Measurements from ENCODE around the gene CACNA1H.

The CACNA1H gene

DNA sequence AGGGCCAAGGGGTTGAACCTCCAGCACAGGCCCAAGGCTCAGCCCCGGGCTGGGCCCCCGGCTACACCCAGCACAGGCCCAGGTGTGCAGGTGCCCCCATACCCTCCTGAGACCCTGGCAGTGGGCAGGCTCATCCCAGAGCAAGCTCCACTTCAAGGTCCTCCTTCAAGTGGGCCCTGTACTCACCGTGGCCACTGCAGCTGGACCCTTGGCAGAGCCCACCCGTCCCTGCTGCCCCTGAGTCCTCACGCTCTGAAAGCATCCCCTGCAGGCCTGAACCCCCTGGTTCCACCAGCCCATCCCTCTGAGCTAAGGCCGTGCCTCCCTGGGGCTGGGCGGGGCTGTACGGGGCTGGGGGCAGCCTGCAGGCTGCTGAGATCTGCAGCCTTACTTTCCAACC lies 11.2 kb upstream of the CACNA1H start:
- FAIRE-seq (no peak), DNase-seq (ENCODE audit: low spot score) (no peak)

GRCh38 chr16:1142911-1143310 lies 10.0 kb upstream of the CACNA1H start:
- no peak for FAIRE-seq
- no peak for DNase-seq (ENCODE audit: low spot score)

DNA sequence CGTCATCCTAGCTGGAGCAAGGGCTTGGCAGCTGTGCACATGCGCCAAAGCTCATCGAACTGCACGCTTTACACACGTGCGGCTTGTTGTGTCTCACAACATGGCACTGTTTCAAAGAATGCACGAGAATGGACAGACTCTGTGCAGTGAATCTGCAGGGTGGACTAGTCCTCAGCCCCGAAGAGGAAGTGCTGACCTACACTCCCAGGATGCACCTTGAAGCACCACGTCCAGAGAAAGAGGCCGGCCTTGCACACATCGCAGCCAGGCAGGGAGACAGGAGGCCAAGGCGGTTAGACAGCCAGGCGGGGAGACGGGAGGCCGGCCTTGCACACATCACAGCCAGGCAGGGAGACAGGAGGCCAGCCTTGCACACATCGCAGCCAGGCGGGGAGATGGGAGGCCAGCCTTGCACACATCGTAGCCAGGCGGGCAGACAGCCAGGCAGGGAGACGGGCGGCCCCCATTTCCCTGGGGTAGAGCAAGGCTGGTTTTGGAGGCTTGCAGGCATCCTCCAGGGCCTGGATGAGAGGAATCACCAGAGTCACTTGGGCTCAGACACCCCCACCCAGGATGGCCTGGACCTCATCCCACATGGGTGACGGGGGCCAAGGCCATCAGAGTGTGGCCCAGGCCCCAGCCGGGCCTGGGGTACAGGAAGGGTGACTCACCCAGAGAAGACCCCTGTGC lies 9.0 kb upstream of the CACNA1H start:
- FAIRE-seq (peak; percentile 75), DNase-seq (ENCODE audit: low spot score) (no peak)

- DNase-seq (ENCODE audit: low spot score) = no peak
- no peak for FAIRE-seq
Measured at GRCh38 chr16:1144476-1145382, 8.2 kb upstream of the CACNA1H start.

GRCh38 chr16:1145383-1146100 lies 7.4 kb upstream of the CACNA1H start:
- DNase-seq (ENCODE audit: low spot score) = no peak
- no peak for FAIRE-seq

- no peak for FAIRE-seq
- no peak for DNase-seq (ENCODE audit: low spot score)
Measured at GRCh38 chr16:1146409-1146808, 6.5 kb upstream of the CACNA1H start.

- DNase-seq (ENCODE audit: low spot score) (no peak), FAIRE-seq (no peak)
Measured at GRCh38 chr16:1147027-1147426, 5.9 kb upstream of the CACNA1H start.

GRCh38 chr16:1149101-1149636 lies 3.7 kb upstream of the CACNA1H start:
- DNase-seq (ENCODE audit: low spot score) (no peak), FAIRE-seq (no peak)

DNA sequence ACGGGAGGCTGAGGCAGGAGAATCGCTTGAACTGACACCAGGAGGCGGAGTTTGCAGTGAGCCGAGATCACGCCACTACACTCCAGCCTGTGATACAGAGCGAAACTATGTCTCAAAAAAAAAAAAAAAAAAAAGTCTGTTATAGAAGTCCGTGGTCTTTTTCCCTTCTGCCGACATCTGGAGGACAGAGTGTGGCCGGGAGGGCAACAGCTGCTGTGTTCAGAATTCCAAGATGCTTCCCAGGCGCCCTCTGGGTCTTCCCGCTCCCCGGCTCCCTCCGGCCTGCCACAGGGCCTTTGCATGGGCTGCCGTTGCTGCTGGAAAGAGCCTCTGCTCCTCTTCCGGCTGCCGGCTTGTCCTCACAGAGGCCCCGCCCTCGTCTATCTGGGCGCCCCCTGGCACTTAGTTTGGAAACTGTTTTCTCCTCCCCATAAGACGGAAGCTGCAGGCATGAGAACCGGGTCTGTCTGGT lies 2.4 kb upstream of the CACNA1H start:
- FAIRE-seq (no peak), DNase-seq (ENCODE audit: low spot score) (peak; percentile 55)

DNA sequence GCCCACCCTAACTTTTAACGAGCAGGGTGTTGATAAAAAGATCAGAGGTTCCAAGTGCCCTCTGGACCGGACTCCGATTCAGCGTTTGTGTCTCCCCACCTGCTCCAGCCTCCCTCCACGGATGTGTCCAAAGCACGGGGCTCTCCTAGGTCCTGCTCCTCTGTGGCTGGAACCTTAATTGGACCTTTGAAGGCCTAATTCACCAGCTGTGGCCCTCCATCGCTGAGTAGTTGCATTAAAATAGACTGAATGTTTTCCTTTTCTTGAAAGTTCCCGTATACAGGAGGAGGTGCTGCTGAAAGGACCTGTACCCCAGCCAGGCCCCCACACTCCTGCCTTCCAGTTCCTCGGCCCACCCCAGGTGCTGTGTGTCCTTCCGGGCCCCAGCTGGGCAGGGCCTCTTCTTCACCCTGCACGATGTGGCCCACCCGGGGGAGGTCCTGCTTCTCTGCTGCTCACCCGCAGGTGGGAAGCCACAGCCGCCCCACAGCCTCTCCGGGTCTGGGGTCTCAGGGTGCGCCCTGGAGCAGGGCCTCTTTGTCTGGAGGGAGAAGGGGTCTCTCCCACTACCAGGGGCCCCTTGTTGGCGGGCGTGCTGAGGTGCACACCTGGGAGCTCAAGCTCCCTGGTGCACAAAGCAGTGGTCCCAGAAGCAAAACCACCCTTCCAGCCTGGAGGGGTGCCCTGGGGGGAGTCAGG lies 1.3 kb upstream of the CACNA1H start:
- FAIRE-seq = no peak
- no peak for DNase-seq (ENCODE audit: low spot score)

GRCh38 chr16:1152123-1152638 lies 725 bp upstream of the CACNA1H start:
- no peak for FAIRE-seq
- DNase-seq (ENCODE audit: low spot score) = peak; percentile 49

DNA sequence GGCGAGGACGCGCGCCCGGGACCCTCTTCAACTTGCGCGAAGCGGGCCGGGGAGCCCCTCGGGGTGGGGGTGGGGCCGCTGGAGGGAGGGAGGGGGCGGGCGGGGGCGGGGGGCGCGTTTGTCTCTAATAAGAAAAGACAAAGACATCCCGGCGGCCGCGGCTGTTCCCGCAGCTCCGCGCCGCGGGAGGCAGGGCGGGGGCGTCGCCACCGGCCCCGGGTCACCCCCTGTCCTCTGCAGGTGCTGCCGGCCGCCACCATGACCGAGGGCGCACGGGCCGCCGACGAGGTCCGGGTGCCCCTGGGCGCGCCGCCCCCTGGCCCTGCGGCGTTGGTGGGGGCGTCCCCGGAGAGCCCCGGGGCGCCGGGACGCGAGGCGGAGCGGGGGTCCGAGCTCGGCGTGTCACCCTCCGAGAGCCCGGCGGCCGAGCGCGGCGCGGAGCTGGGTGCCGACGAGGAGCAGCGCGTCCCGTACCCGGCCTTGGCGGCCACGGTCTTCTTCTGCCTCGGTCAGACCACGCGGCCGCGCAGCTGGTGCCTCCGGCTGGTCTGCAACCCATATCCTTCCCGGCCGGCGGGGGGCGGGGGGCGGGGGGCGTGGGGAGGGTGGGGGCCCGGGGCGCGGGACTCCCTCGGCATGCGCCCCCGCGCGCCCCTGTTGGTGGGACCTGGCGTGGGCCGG lies 714 bp downstream of the CACNA1H start:
- DNase-seq (ENCODE audit: low spot score) (no peak), FAIRE-seq (no peak)

- FAIRE-seq (no peak), DNase-seq (ENCODE audit: low spot score) (no peak)
Measured at GRCh38 chr16:1154291-1154886, 1.5 kb downstream of the CACNA1H start.

GRCh38 chr16:1154887-1155331 lies 2.0 kb downstream of the CACNA1H start:
- DNase-seq (ENCODE audit: low spot score) = no peak

GRCh38 chr16:1155353-1156054 lies 2.6 kb downstream of the CACNA1H start:
- DNase-seq (ENCODE audit: low spot score) = no peak
- no peak for FAIRE-seq

More at GRCh38 chr16:1154887-1155331, 2.0 kb downstream of the CACNA1H start:
- no peak for FAIRE-seq

GRCh38 chr16:1156055-1156982 lies 3.4 kb downstream of the CACNA1H start:
- no peak for FAIRE-seq
- DNase-seq (ENCODE audit: low spot score) = no peak

DNA sequence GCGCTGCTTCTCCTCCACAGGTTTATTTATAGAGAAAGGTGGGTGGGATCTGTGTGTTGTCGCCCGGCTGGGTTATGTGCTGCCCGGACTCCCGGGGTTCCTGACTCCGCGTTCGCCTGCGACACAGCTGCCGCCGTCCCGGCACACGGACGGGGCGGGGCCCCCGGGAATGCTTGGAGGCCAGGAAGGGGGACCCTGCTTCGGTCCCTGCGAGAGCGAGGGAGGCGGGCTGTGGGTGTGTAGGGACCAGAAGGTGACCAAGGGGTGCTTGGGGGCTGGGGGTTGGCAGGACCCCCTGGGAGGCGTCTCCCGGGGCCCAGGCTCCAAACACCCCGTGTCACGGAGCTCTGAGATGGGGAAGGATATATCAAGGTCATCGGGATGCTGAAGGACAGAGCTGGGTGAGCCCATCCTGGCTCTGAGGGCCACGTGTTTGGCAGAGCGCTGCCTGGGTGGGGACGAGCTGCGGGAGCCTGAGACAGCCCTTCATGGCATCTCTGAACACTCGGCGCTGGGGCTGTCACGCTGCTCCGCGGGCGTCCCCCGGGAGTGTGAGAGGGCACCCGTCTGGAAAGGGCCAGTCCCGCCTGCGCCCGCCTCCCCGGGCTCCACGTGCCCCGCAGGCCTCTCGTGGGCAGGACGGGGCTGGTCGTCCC lies 4.2 kb downstream of the CACNA1H start:
- no peak for DNase-seq (ENCODE audit: low spot score)
- FAIRE-seq = no peak

All from urothelium cell line (cell line).